HCT116 (cell line): Measurements from ENCODE around the gene FOXO6.
A peak's percentile ranks its signal among the peaks of the same experiment; 100 is the strongest.

Experiments
- EZH2 ChIP-seq: fragments of 200-600 bp; sonication (generic); IDR thresholded peaks from 2 replicates; pipeline ENCODE4 v1.6.1; 2017; ENCODE audit warnings: antibody characterized with exemption, mixed run types
- FOSL1 ChIP-seq: IDR thresholded peaks from 2 replicates; pipeline ENCODE4 v1.6.1; 2012; ENCODE audit warnings: low read depth
- JUND ChIP-seq: IDR thresholded peaks from 2 replicates; pipeline ENCODE4 v1.6.1; 2012
- POLR2A ChIP-seq: IDR thresholded peaks from 2 replicates; pipeline ENCODE4 v1.7.0; 2011; ENCODE audit warnings: borderline replicate concordance; ENCODE audit not compliant: insufficient read depth, insufficient read length; ENCODE audit errors: extremely low read depth
- POLR2AphosphoS5 ChIP-seq: IDR thresholded peaks from 2 replicates; pipeline ENCODE4 v1.6.1; 2011; ENCODE audit warnings: mild to moderate bottlenecking, low read depth, low read length, moderate library complexity
- RAD21 ChIP-seq: IDR thresholded peaks from 2 replicates; pipeline ENCODE4 v1.6.1; 2012; ENCODE audit warnings: low read depth, mild to moderate bottlenecking
- SP1 ChIP-seq: IDR thresholded peaks from 2 replicates; pipeline ENCODE4 v1.6.1; 2012; ENCODE audit warnings: low read depth
- TCF7L2 ChIP-seq: IDR thresholded peaks from 2 replicates; pipeline ENCODE4 v1.7.0; 2011; ENCODE audit warnings: borderline replicate concordance, inconsistent platforms; ENCODE audit not compliant: insufficient read depth, insufficient read length; ENCODE audit errors: extremely low read depth
- ZFX ChIP-seq: fragments of 450-650 bp; IDR thresholded peaks from 2 replicates; pipeline ENCODE4 v1.6.1; 2017
- ZNF274 ChIP-seq: fragments of 200-500 bp; sonication (Bioruptor generic); IDR thresholded peaks from 2 replicates; pipeline ENCODE4 v1.6.1; 2014; ENCODE audit warnings: mild to moderate bottlenecking, low read depth, low read length, inconsistent platforms
- TF ChIP-seq, protein P1 (sequence below), 3 experiments: fragments of 200-600 bp in 1 of 3; sonication (generic) in 1 of 3; IDR thresholded peaks in 2 of 3; conservative IDR thresholded peaks in 1 of 3; 2 replicates each; pipeline ENCODE4 v1.5.1; 2012 to 2017; ENCODE audit warnings: low read depth in 2 of 3, low read length in 2 of 3, antibody characterized with exemption in 1 of 3, borderline replicate concordance in 1 of 3, control low read depth in 1 of 3, mild to moderate bottlenecking in 1 of 3, mixed read lengths in 1 of 3, mixed run types in 1 of 3, moderate library complexity in 1 of 3; ENCODE audit not compliant: insufficient read depth in 1 of 3
- TF ChIP-seq, protein P2 (sequence below): IDR thresholded peaks from 2 replicates; pipeline ENCODE4 v1.6.1; 2012

DNA sequence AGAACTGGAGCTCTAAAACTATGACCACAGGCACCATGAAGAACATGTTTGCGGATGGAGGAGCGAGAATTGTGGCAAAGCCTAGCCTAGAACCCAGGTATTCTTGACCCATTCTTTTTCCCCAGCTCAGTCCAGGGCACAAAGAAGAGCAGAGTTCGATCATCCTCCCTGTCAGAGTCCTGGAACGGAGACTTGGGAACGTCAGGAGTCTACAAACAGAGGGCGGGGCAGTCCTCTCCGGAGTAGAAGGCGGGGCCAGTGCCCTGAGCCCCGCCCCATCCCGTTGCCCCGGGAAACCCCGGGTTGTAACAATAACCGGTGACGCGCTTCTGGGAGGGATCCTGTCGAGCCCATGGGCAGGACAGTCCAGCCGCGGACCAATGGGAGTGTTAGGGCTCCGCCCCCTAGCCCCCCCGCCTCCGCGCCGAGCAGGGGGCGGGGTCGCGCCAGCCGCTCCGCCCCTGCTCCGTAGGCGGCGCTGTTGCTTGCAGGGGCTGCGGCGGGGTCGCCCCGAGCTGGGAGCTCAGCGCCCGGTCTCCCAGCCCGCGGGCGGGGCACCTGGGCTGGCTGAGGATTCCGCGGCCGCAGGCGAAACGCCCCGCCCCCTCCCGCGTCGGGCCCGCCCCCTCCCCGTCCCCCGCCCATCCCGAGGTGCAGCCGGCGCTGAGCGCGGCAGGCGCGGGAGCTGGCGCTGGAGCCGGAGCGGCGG is at the start of gene FOXO6:
- TF ChIP-seq POLR2AphosphoS5 (peak; percentile 55), RAD21 (no peak), EZH2 (no peak), ZNF274 (no peak), JUND (no peak), POLR2A (no peak), FOSL1 (no peak), ZFX (no peak), SP1 (no peak; the same call in 1 of the 2 replicates), TCF7L2 (peak; percentile 27)
- TF ChIP-seq, protein P1, sequence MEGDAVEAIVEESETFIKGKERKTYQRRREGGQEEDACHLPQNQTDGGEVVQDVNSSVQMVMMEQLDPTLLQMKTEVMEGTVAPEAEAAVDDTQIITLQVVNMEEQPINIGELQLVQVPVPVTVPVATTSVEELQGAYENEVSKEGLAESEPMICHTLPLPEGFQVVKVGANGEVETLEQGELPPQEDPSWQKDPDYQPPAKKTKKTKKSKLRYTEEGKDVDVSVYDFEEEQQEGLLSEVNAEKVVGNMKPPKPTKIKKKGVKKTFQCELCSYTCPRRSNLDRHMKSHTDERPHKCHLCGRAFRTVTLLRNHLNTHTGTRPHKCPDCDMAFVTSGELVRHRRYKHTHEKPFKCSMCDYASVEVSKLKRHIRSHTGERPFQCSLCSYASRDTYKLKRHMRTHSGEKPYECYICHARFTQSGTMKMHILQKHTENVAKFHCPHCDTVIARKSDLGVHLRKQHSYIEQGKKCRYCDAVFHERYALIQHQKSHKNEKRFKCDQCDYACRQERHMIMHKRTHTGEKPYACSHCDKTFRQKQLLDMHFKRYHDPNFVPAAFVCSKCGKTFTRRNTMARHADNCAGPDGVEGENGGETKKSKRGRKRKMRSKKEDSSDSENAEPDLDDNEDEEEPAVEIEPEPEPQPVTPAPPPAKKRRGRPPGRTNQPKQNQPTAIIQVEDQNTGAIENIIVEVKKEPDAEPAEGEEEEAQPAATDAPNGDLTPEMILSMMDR (IDR thresholded peaks at IDR 0.05 in 2 of 3, conservative IDR thresholded peaks at IDR 0.05 in 1 of 3; ENCODE audit: borderline replicate concordance in 1 of 3, insufficient read depth in 1 of 3, low read depth in 2 of 3, low read length in 2 of 3), result peak in 1 of 3 experiments; percentile 57; a peak in 3 of 6 replicates
- TF ChIP-seq, protein P2, sequence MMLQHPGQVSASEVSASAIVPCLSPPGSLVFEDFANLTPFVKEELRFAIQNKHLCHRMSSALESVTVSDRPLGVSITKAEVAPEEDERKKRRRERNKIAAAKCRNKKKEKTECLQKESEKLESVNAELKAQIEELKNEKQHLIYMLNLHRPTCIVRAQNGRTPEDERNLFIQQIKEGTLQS, result no peak
